NOMO-1 treated with DMSO at 0.1 percent for 48 hours (cell line): Measurements from ENCODE around the gene NFKB2.
A peak's percentile ranks its signal among the peaks of the same experiment; 100 is the strongest.

Source experiments
- DNase-seq: peaks from one replicate; lab custom pipeline; 2025; ENCODE audit not compliant: unreplicated experiment; lab: John Stamatoyannopoulos, UW

The NFKB2 gene

GRCh38 chr10:102395400-102396316 lies at the start of gene NFKB2:
TSS of gene NFKB2 (plus strand) at chr10:102395705. CDS start at chr10:102395960, 255 bp downstream.
- peak; percentile 35 for DNase-seq

GRCh38 chr10:102347236-102347828 lies 48.2 kb upstream of the NFKB2 start:
- no peak for DNase-seq

GRCh38 chr10:102352066-102352715 lies 43.3 kb upstream of the NFKB2 start:
- peak; percentile 38 for DNase-seq

- no peak for DNase-seq
Measured at GRCh38 chr10:102354451-102354850, 41.1 kb upstream of the NFKB2 start.

- no peak for DNase-seq
Measured at GRCh38 chr10:102358712-102359382, 36.7 kb upstream of the NFKB2 start.

GRCh38 chr10:102367441-102367840 lies 28.1 kb upstream of the NFKB2 start:
- DNase-seq: no peak

- DNase-seq: no peak
Measured at GRCh38 chr10:102368077-102368476, 27.4 kb upstream of the NFKB2 start.

- no peak for DNase-seq
Measured at GRCh38 chr10:102371295-102371694, 24.2 kb upstream of the NFKB2 start.

GRCh38 chr10:102375250-102375649 lies 20.3 kb upstream of the NFKB2 start:
- DNase-seq: no peak

GRCh38 chr10:102375867-102376266 lies 19.6 kb upstream of the NFKB2 start:
- DNase-seq: no peak

GRCh38 chr10:102376901-102377300 lies 18.6 kb upstream of the NFKB2 start:
- no peak for DNase-seq

GRCh38 chr10:102379383-102379782 lies 16.1 kb upstream of the NFKB2 start:
- no peak for DNase-seq

GRCh38 chr10:102381983-102382382 lies 13.5 kb upstream of the NFKB2 start:
- DNase-seq: no peak

- DNase-seq: no peak
Measured at GRCh38 chr10:102382871-102383270, 12.6 kb upstream of the NFKB2 start.

GRCh38 chr10:102384053-102384452 lies 11.5 kb upstream of the NFKB2 start:
- no peak for DNase-seq

GRCh38 chr10:102384606-102385429 lies 10.7 kb upstream of the NFKB2 start:
- DNase-seq: no peak

- DNase-seq: no peak
Measured at GRCh38 chr10:102389894-102390293, 5.6 kb upstream of the NFKB2 start.

- no peak for DNase-seq
Measured at GRCh38 chr10:102392306-102392705, 3.2 kb upstream of the NFKB2 start.

GRCh38 chr10:102393411-102394078 lies 2.0 kb upstream of the NFKB2 start:
- no peak for DNase-seq
